Glutamatergic neuron (in vitro differentiated cells): ENCODE measurements around the gene NYNRIN. TPM values are rescaled to one million over a fixed set of nuclear protein-coding genes. Genes with fewer than 3 reads are reported as not detected.

Experiments used
- DNase-seq: peaks from one replicate; pipeline ENCODE4 v3.0.0; 2022
- H3K27ac Mint-ChIP-seq: one replicate; pipeline ENCODE4 v1.8.0; 2020; ENCODE audit warnings: mild to moderate bottlenecking, mixed read lengths, inconsistent platforms; ENCODE audit not compliant: unreplicated experiment
- H3K27me3 Mint-ChIP-seq: one replicate; pipeline ENCODE4 v1.8.0; 2020; ENCODE audit warnings: mild to moderate bottlenecking, moderate library complexity, mixed read lengths, inconsistent platforms; ENCODE audit not compliant: unreplicated experiment
- H3K36me3 Mint-ChIP-seq: one replicate; pipeline ENCODE4 v1.8.0; 2020; ENCODE audit warnings: mild to moderate bottlenecking, mixed read lengths, inconsistent platforms; ENCODE audit not compliant: unreplicated experiment
- H3K4me1 Mint-ChIP-seq: one replicate; pipeline ENCODE4 v1.8.0; 2020; ENCODE audit warnings: mild to moderate bottlenecking, low read depth, mixed read lengths, inconsistent platforms; ENCODE audit not compliant: unreplicated experiment
- H3K4me3 Mint-ChIP-seq: one replicate; pipeline ENCODE4 v1.8.0; 2020; ENCODE audit warnings: mild to moderate bottlenecking, mixed read lengths, inconsistent platforms; ENCODE audit not compliant: unreplicated experiment
- H3K9me3 Mint-ChIP-seq: one replicate; pipeline ENCODE4 v1.8.0; 2020; ENCODE audit warnings: mild to moderate bottlenecking, moderate library complexity, mixed read lengths, inconsistent platforms; ENCODE audit not compliant: unreplicated experiment
- total RNA-seq: library from RNA; stranded (reverse); fragmentation: NEBNext Ultra II Directional; extraction: Animal tissue kit (Norgen Biotek cat#: 25700); gene quantifications from one replicate; pipeline ENCODE4 v1.2.1, GENCODE V29; 2021; ENCODE audit not compliant: unreplicated experiment
- TF ChIP-seq, protein P1 (sequence below): fragments of 200-600 bp; sonication (generic); IDR thresholded peaks from one replicate; pipeline ENCODE4 v1.5.0; 2021; ENCODE audit not compliant: partially characterized antibody, unreplicated experiment

Gene NYNRIN
- total RNA-seq, 1 donor from 2014 or later: 33.5 TPM

DNA sequence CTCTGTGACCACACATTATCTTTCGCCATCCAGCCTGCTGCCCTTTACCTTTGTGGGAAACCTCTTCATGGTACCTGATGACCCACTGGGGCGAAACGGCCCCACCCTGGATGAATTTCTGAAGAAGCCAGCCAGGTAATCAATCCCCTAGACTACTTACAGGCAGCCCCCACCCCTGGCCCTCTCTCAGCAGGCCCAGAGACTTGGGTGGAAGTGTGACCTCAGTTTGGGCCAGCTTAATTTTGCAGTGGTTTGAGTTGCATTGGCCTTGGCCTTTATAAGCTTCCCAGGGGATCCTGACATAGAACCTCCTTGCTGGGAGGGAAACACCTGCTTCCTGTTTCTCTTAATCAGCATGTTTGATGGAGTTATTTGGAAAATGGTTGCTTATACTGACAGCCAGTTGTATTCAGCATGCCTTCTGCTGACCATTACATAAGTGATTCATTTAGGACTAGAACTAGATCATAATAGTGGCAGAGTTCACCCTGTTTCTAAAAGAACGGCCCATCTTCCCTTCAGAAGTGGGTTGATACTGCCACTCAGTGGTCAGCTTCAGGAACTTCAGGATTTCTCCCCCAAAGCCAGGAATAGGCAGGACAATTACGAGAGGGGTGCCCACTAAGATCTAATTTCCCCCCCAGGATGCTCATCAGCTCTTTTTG is 37.7 kb downstream of the NYNRIN start:
- Mint-ChIP-seq H3K27me3 (peaks cover 4% of the 10 kb centered on the region), H3K4me1 (peaks cover 3% of the 10 kb centered on the region), H3K36me3 (no peaks in the 10 kb centered on the region), H3K27ac (no peak overlapping the region), H3K9me3 (peaks cover 4% of the 10 kb centered on the region), H3K4me3 (no peak overlapping the region)
- peak; percentile 39 for DNase-seq
- TF ChIP-seq, protein P1, sequence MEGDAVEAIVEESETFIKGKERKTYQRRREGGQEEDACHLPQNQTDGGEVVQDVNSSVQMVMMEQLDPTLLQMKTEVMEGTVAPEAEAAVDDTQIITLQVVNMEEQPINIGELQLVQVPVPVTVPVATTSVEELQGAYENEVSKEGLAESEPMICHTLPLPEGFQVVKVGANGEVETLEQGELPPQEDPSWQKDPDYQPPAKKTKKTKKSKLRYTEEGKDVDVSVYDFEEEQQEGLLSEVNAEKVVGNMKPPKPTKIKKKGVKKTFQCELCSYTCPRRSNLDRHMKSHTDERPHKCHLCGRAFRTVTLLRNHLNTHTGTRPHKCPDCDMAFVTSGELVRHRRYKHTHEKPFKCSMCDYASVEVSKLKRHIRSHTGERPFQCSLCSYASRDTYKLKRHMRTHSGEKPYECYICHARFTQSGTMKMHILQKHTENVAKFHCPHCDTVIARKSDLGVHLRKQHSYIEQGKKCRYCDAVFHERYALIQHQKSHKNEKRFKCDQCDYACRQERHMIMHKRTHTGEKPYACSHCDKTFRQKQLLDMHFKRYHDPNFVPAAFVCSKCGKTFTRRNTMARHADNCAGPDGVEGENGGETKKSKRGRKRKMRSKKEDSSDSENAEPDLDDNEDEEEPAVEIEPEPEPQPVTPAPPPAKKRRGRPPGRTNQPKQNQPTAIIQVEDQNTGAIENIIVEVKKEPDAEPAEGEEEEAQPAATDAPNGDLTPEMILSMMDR: peak; percentile 76

DNA sequence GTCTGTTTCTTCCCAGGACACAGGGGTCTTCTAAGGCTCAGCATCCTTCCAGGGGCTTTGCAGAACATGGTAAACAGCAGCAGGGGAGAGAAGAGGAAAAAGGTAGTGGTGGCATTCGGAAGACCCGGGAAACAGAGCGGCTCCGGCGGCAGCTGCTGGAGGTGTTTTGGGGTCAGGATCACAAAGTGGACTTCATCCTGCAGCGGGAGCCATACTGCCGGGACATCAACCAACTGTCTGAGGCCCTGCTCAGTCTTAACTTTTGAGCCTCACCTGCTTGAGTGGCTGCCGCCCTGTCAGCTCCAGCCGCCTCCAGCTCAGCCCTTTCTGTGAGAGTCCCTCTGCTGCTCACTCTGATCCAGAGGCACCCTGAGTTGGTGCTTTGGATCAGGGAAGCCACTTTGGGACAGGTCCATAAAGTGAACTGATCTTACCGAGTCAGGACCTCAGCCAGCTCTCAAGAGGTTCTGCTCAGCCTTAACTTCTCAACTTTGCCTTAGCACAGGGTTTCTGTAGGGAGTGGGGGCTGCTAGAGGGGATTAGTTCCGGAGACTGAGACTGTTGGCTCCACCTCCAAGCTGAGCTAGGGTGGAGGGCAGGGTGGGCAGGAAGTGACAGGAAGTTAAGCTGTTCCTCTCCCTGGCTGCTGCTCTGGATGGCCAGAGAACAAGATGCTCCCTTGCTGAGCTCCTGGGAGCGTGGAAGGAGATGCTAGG is 38.4 kb downstream of the NYNRIN start:
- H3K4me3 Mint-ChIP-seq: no peak overlapping the region
- H3K27me3 Mint-ChIP-seq: peaks cover 4% of the 10 kb centered on the region
- peaks cover 5% of the 10 kb centered on the region for H3K9me3 Mint-ChIP-seq
- peaks cover 6% of the 10 kb centered on the region for H3K4me1 Mint-ChIP-seq
- TF ChIP-seq, protein P1: peak; percentile 61
- no peak overlapping the region for H3K27ac Mint-ChIP-seq
- DNase-seq: no peak
- H3K36me3 Mint-ChIP-seq: no peaks in the 10 kb centered on the region

DNA sequence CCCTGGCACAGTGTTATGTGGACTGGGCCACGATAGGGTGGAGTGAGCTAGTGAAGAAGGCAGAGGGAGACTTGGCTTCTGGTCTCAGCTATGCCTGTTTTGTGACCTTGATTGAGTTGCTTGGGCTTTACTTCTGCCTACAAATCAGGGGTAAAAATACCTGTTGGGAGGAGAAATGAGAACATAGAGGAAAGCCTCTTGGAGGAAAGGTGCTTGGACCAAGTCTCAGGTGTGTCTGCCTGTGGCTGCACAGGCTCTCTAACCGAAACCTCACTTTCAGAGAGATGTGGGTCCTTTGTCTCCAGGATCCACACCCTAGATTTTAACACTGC is 38.9 kb downstream of the NYNRIN start:
- Mint-ChIP-seq H3K9me3 (peaks cover 10% of the 10 kb centered on the region), H3K4me3 (no peak overlapping the region), H3K36me3 (no peaks in the 10 kb centered on the region), H3K4me1 (peaks cover 6% of the 10 kb centered on the region), H3K27me3 (peaks cover 8% of the 10 kb centered on the region), H3K27ac (no peak overlapping the region)
- no peak for DNase-seq
- TF ChIP-seq, protein P1: no peak

DNA sequence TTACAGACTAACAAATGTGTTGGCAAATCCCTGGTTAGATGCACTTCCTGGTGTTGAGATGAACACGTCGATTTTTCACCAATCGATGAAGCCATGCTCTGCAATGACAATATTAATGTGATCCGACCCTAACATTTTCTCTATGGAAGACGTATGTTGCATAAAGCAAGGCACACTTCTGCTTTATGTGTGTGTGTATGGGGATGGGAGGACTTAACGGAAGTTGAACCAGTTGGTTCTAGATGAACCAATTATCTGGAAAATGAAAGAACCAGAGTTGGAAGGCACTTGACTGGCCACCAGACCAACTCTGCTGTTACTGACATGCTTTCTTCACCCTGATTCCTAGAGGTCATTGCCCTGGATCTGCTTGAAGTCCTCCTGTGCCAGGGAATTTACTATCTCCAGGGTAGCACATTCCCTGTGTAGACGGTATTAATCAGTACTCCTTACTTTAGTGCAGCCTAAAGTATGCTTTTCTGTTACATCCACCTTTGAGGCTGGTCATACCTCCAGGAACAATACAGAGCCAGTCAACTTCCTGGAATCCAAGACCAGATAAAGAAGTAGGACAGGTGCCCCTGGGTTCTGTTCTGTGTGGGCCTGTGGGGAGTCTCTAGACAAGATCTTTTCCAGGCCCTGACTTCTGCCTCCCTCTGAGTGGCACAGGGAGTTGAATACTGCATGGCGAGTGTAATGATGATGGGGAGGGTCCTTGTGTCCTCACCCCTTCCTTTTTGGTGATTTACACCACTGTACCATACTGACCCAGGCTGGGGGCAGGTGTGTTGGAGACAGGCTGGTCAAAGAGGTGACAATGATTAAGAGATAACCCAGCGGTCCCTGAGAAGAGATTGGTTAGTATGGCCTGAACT is 39.7 kb downstream of the NYNRIN start:
- Mint-ChIP-seq H3K36me3 (no peaks in the 10 kb centered on the region), H3K4me3 (no peak overlapping the region), H3K27me3 (peaks cover 16% of the 10 kb centered on the region), H3K27ac (no peak overlapping the region), H3K9me3 (peaks cover 14% of the 10 kb centered on the region), H3K4me1 (peaks cover 9% of the 10 kb centered on the region)
- TF ChIP-seq, protein P1: no peak
- DNase-seq: no peak
